Small intestine (tissue), 7 donors: ENCODE measurements around the gene CDT1. TPM values are rescaled to one million over a fixed set of nuclear protein-coding genes. Genes with fewer than 3 reads are reported as not detected.

ENCODE experiments used
- DNase-seq, 2 donors: peaks; one replicate each; pipeline versions ENCODE4 v3.0.0 to v3.0.0-alpha.2; 2013
- FAIRE-seq: peaks from 2 replicates; lab custom pipeline; 2012; peaks lifted over from hg19 to GRCh38; lab: Jason Lieb, UNC
- H3K27ac ChIP-seq, 3 donors: one replicate each; pipeline ENCODE4 v1.5.1; 2013; ENCODE audit warnings: low read length in 2 of 3, mild to moderate bottlenecking in 2 of 3, control low read depth in 1 of 3, inconsistent platforms in 1 of 3, low read depth in 1 of 3, moderate library complexity in 1 of 3
- H3K27me3 ChIP-seq, 3 donors: one replicate each; pipeline ENCODE4 v1.6.1; 2013; ENCODE audit warnings: low read length in 3 of 3, inconsistent platforms in 1 of 3; ENCODE audit not compliant: control insufficient read depth in 3 of 3, insufficient read depth in 3 of 3
- H3K36me3 ChIP-seq, 3 donors: one replicate each; pipeline ENCODE4 v1.6.1; 2013; ENCODE audit warnings: low read length in 3 of 3, inconsistent platforms in 1 of 3, low read depth in 1 of 3, mild to moderate bottlenecking in 1 of 3, moderate library complexity in 1 of 3; ENCODE audit not compliant: control insufficient read depth in 3 of 3, insufficient read depth in 2 of 3
- H3K4me1 ChIP-seq, 3 donors: one replicate each; pipeline ENCODE4 v1.6.1; 2013; ENCODE audit warnings: low read length in 2 of 3, inconsistent platforms in 1 of 3, low read depth in 1 of 3, mild to moderate bottlenecking in 1 of 3, moderate library complexity in 1 of 3; ENCODE audit not compliant: control insufficient read depth in 3 of 3, insufficient read depth in 2 of 3
- H3K4me3 ChIP-seq, 3 donors: one replicate each; pipeline ENCODE4 v1.5.1; 2013; ENCODE audit warnings: low read length in 3 of 3, control low read depth in 1 of 3, inconsistent platforms in 1 of 3, low read depth in 1 of 3, mild to moderate bottlenecking in 1 of 3, moderate library complexity in 1 of 3
- H3K9me3 ChIP-seq, 2 donors: one replicate each; pipeline ENCODE4 v1.6.1; 2013; ENCODE audit warnings: low read depth in 1 of 2, low read length in 1 of 2; ENCODE audit not compliant: control insufficient read depth in 2 of 2, insufficient read depth in 1 of 2
- WGBS, 3 donors: extraction: QIAGEN DNeasy Blood & Tissue Kit; methylation state at CpG; one replicate each; pipeline ENCODE4 v1.1.7; 2013; 5-methylcytosine and 5-hydroxymethylcytosine counted together
- polyA plus RNA-seq, 4 donors: library from polyadenylated mRNA; stranded (reverse) in 3 of 4; unstranded in 1 of 4; fragments of 200-250 nt in 3 of 4; fragments of 120-200 nt in 1 of 4; gene quantifications; one replicate each; pipeline versions ENCODE4 v1.2.1 to v1.2.3, GENCODE V29; 2013
- donor health status: healthy with polysubstance abuse.
- donor health status: control.
- donor health status: control.
- donor health status: Bipolar disorder and iron deficiency.
- donor health status: healthy.

The CDT1 gene
- polyA plus RNA-seq, 4 donors = 1.1 to 16.7 (median 9.0) TPM

GRCh38 chr16:88812513-88813268 is 9.1 kb downstream of the CDT1 start:
- DNase-seq (peak in 1 of 2 donors; percentile 43), FAIRE-seq (no peak)
- Histone ChIP-seq H3K9me3 (no peaks in the 10 kb centered on the region), H3K36me3 (peaks cover 0 to 42% (median 0%) of the 10 kb centered on the region in 3 donors), H3K27ac (peak overlapping the region; percentile 71 to 95 (median 93)), H3K4me3 (peak overlapping the region; percentile 21 to 78 (median 72)), H3K27me3 (no peaks in the 10 kb centered on the region), H3K4me1 (peaks cover 0 to 24% (median 9%) of the 10 kb centered on the region in 3 donors)
- 15 to 39% (median 19%) methylated on average over 29 to 37 of the region's 37 CpGs for WGBS, 3 donors

GRCh38 chr16:88813269-88814143 is 9.9 kb downstream of the CDT1 start:
- Histone ChIP-seq H3K27me3 (no peaks in the 10 kb centered on the region), H3K4me3 (no peak overlapping the region), H3K9me3 (no peaks in the 10 kb centered on the region), H3K4me1 (peaks cover 0 to 24% (median 9%) of the 10 kb centered on the region in 3 donors), H3K36me3 (peaks cover 0 to 40% (median 0%) of the 10 kb centered on the region in 3 donors), H3K27ac (no peak overlapping the region)
- WGBS, 3 donors = 18 to 49% (median 43%) methylated on average over 23 to 26 of the region's 26 CpGs
- no peak for FAIRE-seq
- peak in 1 of 2 donors; percentile 36 for DNase-seq

GRCh38 chr16:88814144-88814502 is 10.5 kb downstream of the CDT1 start:
- 57 to 75% (median 70%) methylated on average over 13 of the region's 13 CpGs for WGBS, 3 donors
- no peak for FAIRE-seq

GRCh38 chr16:88815227-88815626 is 11.6 kb downstream of the CDT1 start:
- Histone ChIP-seq H3K9me3 (no peaks in the 10 kb centered on the region), H3K27me3 (no peaks in the 10 kb centered on the region), H3K36me3 (peaks cover 0 to 30% (median 0%) of the 10 kb centered on the region in 3 donors), H3K4me1 (peaks cover 0 to 16% (median 8%) of the 10 kb centered on the region in 3 donors), H3K4me3 (no peak overlapping the region), H3K27ac (no peak overlapping the region)
- FAIRE-seq (no peak), DNase-seq (no peak)
- WGBS, 3 donors = 63 to 87% (median 81%) methylated on average over 9 to 10 of the region's 10 CpGs

More at GRCh38 chr16:88814144-88814502, 10.5 kb downstream of the CDT1 start:
- no peaks in the 10 kb centered on the region for H3K9me3 ChIP-seq
- H3K27me3 ChIP-seq = no peaks in the 10 kb centered on the region
- H3K36me3 ChIP-seq = peaks cover 0 to 37% (median 0%) of the 10 kb centered on the region in 3 donors
- DNase-seq = no peak
- H3K27ac ChIP-seq = no peak overlapping the region
- H3K4me1 ChIP-seq = peaks cover 0 to 24% (median 9%) of the 10 kb centered on the region in 3 donors
- H3K4me3 ChIP-seq = no peak overlapping the region

- Histone ChIP-seq H3K27ac (no peak overlapping the region), H3K27me3 (no peaks in the 10 kb centered on the region), H3K4me3 (no peak overlapping the region), H3K36me3 (peaks cover 0 to 31% (median 0%) of the 10 kb centered on the region in 3 donors), H3K9me3 (no peaks in the 10 kb centered on the region), H3K4me1 (peaks cover 0 to 8% (median 0%) of the 10 kb centered on the region in 3 donors)
- no peak for FAIRE-seq
- peak; percentile 38 to 41 for DNase-seq
- WGBS, 3 donors = 26 to 50% (median 44%) methylated on average over 16 to 19 of the region's 19 CpGs
These were observed 12.5 kb downstream of the CDT1 start for GRCh38 chr16:88815901-88816589.

- H3K27me3 ChIP-seq = no peaks in the 10 kb centered on the region
- no peak overlapping the region for H3K27ac ChIP-seq
- H3K36me3 ChIP-seq = peaks cover 0 to 39% (median 2%) of the 10 kb centered on the region in 3 donors
- no peak for DNase-seq
- FAIRE-seq = no peak
- H3K4me3 ChIP-seq = no peak overlapping the region
- peaks cover 0 to 7% (median 0%) of the 10 kb centered on the region in 3 donors for H3K4me1 ChIP-seq
- H3K9me3 ChIP-seq = no peaks in the 10 kb centered on the region
- 80 to 85% (median 83%) methylated on average over 35 to 41 of the region's 41 CpGs for WGBS, 3 donors
These were observed 13.3 kb downstream of the CDT1 start for GRCh38 chr16:88816736-88817535.

GRCh38 chr16:88817785-88818574 is 14.4 kb downstream of the CDT1 start:
- no peak overlapping the region for H3K27ac ChIP-seq
- no peak overlapping the region for H3K4me3 ChIP-seq
- no peak for FAIRE-seq
- peaks cover 0 to 50% (median 5%) of the 10 kb centered on the region in 3 donors for H3K36me3 ChIP-seq
- 84 to 87% (median 86%) methylated on average over 39 to 40 of the region's 40 CpGs for WGBS, 3 donors
- no peaks in the 10 kb centered on the region for H3K27me3 ChIP-seq
- no peak for DNase-seq
- H3K4me1 ChIP-seq = peaks cover 0 to 6% (median 0%) of the 10 kb centered on the region in 3 donors
- no peaks in the 10 kb centered on the region for H3K9me3 ChIP-seq
